Measurements from ENCODE around the gene KRTAP12-2.
"Not testable (repeated sequence)": the region's sequence is repeated elsewhere in the genome, so short reads cannot be mapped to it uniquely, and the experiment has no call there.

The KRTAP12-2 gene

GRCh38 chr21:44702111-44702972 is 35.6 kb upstream of the KRTAP12-2 start:
- DNase-seq = peak in 1 of 2 experiments; percentile 56

- DNase-seq = no peak
Observed at GRCh38 chr21:44701541-44701940, 34.8 kb upstream of the KRTAP12-2 start.

- DNase-seq = no peak
Observed at GRCh38 chr21:44701023-44701400, 34.3 kb upstream of the KRTAP12-2 start.

- no peak for DNase-seq
Observed at GRCh38 chr21:44700101-44701022, 33.6 kb upstream of the KRTAP12-2 start.

- no peak for DNase-seq
Observed at GRCh38 chr21:44699502-44700001, 32.8 kb upstream of the KRTAP12-2 start.

- DNase-seq = no peak
Observed at GRCh38 chr21:44697811-44698734, 31.3 kb upstream of the KRTAP12-2 start.

- DNase-seq = not testable (repeated sequence)
Observed at GRCh38 chr21:44697172-44697810, 30.6 kb upstream of the KRTAP12-2 start, which contains the start of gene KRTAP10-12. TSS of gene KRTAP10-12 (plus strand) at chr21:44697172. CDS start at chr21:44697202, 30 bp downstream.

GRCh38 chr21:44696572-44696971 is 29.8 kb upstream of the KRTAP12-2 start:
- no peak for DNase-seq

- no peak for DNase-seq
Observed at GRCh38 chr21:44695641-44696040, 28.9 kb upstream of the KRTAP12-2 start.

- DNase-seq = no peak
Observed at GRCh38 chr21:44695184-44695583, 28.5 kb upstream of the KRTAP12-2 start.

GRCh38 chr21:44694776-44695175 is 28.0 kb upstream of the KRTAP12-2 start:
- no peak for DNase-seq

GRCh38 chr21:44692798-44693512 is 26.2 kb upstream of the KRTAP12-2 start:
- no peak for DNase-seq

GRCh38 chr21:44691686-44692085 is 25.0 kb upstream of the KRTAP12-2 start:
- DNase-seq = no peak

- not testable (repeated sequence) for DNase-seq
Observed at GRCh38 chr21:44689740-44690139, 23.0 kb upstream of the KRTAP12-2 start.

- no peak for DNase-seq
Observed at GRCh38 chr21:44687671-44688070, 20.9 kb upstream of the KRTAP12-2 start.

- no peak for DNase-seq
Observed at GRCh38 chr21:44686843-44687561, 20.3 kb upstream of the KRTAP12-2 start.

- no peak for DNase-seq
Observed at GRCh38 chr21:44686000-44686781, 19.5 kb upstream of the KRTAP12-2 start.

- not testable (repeated sequence) for DNase-seq
Observed at GRCh38 chr21:44685050-44685449, 18.3 kb upstream of the KRTAP12-2 start.

- no peak for DNase-seq
Observed at GRCh38 chr21:44684483-44684882, 17.8 kb upstream of the KRTAP12-2 start.
